Kidney glomerular epithelial cell (primary cell): ENCODE measurements around the gene PAIP2B.
"Not testable (repeated sequence)": the region's sequence is repeated elsewhere in the genome, so short reads cannot be mapped to it uniquely, and the experiment has no call there.

ENCODE experiments used
- DNase-seq: peaks from one replicate; lab custom pipeline; 2025; lab: John Stamatoyannopoulos, UW

PAIP2B gene

DNA sequence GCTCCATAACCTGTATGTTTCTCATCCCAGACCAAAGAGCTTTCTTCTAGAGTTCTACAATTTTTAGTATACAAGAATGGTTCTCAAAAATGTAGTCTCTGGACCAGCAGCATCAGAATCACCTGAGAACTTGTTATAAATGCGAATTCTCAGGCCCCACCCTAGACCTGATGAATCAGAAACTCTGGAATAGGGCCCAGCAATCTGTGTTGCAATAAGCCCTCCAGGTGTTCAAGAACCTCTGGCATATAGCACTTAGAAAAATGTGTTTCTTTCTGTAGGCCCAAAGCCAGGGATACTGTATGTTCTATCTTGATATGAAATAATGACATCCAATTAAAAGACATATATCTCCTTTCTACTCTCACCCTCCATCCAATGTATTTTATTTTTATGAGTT, 10.4 kb downstream of the PAIP2B start:
- no peak for DNase-seq

DNA sequence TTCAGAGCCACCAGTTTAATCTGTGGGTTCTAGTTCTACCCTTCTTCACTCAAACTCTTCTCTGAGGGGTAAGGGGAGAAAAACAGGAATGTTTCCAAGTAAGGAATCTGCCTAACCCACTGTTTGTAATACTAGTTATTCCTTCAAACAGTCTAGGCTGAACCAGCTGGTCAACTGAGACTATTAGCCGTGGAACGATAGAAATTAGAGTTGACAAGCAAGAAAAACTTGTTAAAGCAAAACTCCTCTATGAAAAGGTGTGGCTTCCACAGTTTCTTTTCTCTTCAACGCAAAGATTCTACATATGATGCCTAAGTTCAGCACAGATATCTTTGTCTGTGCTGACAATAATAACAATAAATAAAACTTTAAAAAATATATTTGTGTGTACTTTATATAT, 11.5 kb downstream of the PAIP2B start:
- no peak for DNase-seq

DNA sequence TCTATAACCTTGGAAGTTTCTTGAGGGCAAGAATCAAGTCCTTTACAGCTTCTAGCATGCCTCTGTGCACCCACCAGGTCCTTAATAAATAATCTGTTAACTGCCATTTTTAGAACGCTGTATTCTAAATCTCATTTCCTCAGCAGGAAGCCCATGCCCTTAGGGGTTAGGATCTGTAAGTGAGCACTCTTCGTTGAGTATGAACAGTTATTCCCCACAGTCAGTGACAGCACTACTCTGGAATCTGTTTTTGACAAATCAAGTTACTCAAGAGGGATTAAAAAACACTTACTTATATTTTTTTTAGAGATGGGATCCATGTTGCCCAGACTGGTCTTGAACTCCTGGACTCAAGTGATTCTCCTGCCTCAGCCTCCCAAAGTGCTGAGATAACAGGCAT, 14.6 kb downstream of the PAIP2B start:
- no peak for DNase-seq

DNA sequence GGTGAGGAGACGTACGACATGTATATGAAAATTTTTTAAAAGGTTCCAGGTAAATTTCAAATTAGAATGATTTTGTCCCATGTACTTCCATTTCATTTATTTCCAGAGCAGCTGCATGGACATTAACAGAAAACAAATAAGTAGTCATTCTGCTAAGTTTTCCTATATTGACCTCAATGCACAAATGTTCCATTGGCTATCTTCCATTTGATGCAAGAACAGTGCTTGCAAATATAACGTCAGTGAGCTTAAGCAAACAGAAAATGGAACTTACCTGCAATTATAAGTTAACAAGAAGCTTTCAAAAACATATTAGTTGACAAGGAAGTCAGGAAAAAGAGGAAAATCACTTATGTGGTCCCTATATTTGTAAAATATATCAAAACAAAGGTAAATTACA, 16.6 kb downstream of the PAIP2B start:
- no peak for DNase-seq

DNA sequence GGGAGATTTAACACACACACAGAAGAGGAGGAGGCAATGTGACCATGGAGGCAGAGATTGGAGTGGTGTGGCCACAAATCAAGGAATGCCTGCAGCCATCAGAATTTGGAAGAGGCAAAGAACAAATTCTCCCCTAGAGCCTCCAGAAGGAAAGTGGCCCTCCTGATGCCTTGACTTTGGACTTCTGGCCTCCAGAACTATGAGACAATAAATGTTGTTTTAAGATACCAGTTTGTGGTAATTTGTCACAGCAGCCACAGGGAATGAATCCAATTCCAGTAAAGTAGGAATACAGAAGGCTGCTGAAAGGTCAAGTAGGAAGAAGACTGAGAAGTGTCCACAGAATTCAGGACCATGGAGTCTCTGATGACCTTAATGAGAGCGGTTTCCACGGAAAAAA, 18.1 kb downstream of the PAIP2B start:
- DNase-seq, result no peak

DNA sequence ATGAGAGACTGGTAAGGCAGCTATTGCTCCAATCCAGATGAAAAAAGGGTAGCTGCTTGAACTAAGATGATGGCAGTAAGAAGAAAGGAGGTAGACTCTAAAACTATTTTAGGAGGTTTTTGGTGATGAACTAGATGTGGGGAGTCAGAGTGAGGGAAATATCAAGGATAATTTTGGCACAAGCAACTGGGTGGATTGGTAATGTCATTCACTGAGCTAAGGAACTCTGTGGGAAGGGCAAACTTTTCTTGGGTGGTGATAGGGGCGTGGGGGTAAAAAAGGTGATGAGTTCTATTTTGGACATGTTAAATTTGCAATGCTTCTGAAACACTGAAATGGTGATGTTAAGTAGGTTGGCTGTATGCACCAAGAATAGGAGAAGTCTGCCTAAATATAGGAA, 19.3 kb downstream of the PAIP2B start:
- no peak for DNase-seq

DNA sequence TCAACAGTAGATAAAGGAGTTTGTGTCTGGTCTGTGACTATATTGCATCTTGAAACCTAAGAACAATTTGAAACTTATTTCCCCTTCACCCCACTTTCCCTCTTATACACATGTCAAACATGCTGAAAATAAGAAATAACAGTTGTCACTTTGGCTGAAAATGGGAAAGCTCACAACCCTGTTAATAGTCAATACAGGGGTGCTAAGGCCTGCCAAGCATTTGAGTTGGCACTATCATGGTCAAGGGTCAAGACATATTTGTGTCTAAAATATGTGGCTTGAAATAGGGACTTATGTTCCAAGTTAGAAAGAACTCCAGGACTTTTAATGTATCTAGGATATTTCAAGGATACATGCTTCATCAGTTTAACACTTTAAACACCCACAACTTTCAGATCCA, 20.6 kb downstream of the PAIP2B start:
- DNase-seq, result no peak

DNA sequence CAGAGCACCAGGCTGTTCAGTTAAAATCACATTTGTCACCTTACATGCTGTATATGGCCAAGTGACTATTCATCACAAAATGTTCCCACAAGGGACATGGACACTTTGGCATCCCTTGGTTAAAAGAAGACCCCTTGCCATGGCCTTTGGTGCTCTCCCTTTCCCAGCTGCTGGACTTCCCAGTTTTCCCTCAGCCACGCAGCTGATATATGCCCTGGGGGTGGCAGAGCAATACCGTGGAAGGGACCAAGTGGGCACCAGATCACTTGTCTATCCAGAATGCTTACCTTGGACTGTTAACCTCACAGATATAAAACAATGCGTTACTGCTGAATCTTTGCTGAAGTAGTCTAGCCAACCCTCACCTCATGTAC, 35.3 kb downstream of the PAIP2B start:
- DNase-seq, result no peak

DNA sequence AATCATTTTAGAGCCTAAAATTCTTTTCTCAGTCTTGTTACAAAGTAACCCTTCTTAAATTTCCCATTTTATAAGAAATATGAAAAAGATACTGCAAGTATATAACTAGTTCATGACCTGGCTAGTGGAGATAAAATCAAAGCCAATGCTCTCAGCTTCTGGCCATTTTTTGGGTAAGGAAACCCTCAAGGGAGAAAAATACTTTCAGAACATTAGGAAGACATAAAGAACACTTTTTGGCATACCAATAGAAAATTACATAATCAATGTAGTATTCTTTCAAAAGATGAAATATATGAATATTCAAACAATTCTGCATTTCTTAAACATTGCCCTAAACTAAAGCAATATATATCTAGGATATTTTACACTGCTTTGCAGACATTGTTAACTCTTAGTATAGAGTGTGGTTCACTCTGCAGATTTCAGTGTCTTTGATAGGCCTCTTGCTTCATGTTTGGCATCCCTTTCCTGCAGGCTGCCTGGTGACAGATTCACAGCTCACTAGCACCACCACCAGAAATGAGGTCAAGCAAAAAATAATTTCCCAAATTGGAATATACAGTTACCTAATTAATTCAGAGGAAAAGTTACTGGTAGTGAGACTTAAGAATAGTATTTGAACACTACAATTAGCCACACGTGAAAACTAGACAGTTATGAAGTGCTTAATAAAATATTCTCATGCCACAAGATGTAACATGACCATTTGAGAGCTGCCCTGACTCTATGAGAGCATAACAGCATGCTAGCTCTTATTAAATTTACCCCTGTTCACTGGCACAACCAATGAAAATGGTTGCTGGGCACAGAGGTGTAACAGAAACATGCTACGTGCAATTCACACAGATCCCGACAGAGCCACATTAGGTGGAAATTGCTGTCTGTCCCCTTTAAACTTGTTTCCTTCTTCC, 36.0 kb downstream of the PAIP2B start:
- no peak for DNase-seq

DNA sequence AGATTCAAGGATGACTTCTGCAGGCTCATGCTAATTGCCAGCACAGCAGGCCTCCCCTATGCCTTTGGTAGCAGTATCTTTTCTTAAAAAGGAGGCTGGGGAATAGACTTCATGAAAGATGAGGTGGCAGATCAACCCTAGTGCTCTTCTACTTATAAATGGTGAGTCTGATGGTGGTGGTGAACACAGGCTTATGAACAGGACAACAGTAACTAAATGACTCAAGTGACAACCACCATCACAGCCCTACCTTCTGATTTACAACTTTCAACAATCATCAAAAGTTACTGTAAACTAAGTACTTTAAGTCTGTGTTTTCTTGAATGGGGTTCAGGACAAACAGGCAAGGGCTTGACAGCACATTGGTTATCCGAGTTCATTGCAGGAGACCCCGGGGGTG, 39.3 kb downstream of the PAIP2B start:
- DNase-seq, result no peak

DNA sequence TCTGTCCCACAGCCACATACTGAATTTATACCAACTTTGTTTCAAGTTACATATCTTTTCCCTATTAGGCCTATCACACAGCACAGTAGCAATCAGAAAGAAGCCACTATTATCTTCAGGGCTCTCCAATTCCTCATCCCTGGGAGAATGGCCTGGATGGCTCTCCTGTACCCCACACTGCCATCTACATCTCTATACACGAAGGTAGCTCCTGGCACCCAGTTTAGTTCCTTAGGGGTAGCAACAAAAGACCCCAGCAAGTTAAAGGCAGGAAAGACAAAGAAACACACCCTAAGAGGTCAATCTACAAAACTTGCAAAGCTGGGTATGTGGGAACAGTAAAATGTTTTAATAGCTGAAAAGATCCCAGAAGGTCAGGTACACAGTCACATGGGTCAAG, 39.9 kb downstream of the PAIP2B start:
- DNase-seq, result no peak

DNA sequence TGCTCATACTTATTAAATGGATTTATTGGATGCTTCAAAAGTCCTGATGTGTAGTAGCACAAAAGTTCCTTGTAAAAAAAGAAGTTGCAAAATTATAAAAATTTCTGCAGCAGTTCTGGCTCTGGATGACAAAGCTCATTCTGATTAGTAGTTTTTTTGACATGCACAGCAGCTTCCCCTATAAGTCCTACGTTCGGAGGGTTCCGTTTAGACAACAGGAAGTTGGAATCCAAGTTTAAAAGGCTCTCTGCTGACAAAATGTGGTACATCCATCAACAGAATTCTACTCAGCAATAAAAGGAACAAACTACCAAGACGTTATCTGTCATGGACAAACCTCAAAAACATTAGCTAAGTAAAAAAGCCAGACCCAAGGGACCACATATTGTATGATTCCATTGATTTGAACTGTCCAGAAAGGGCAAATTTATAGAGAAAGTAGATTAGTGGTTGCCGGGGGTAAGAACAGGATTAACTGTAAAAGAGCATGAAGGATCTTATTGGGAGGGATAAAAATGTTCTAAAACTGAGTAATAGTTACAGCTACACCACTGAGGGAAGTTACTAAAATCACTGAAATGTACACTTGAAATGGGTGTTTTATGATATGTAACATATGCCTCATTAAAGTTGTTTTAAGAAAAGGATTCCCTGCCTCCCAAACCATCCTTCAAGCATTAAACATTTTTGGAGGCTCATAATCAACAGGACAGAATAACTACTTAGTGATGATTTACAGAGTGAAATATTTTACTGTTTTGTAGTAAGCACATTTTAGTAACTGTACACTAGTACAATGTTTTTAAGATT, 43.4 kb downstream of the PAIP2B start:
- DNase-seq, result not testable (repeated sequence)

DNA sequence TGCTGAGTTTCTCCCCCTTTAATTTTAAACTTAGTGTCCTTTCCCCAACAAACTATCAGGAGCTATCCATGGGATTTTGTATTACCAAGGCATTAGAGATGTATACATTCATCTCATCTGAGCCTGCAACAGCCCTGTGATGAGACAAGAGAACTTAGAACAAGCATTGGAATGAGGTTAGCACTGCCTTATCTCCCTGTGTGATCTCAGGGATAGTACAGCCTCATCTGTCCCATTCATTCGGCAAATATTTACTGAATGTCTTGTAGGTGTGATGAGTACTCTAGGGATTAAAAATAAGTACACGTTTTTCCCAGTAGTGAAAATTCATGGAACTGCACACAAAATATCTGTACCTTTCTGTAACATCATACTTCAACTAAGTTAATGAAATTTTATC, 45.6 kb downstream of the PAIP2B start:
- DNase-seq, result no peak

DNA sequence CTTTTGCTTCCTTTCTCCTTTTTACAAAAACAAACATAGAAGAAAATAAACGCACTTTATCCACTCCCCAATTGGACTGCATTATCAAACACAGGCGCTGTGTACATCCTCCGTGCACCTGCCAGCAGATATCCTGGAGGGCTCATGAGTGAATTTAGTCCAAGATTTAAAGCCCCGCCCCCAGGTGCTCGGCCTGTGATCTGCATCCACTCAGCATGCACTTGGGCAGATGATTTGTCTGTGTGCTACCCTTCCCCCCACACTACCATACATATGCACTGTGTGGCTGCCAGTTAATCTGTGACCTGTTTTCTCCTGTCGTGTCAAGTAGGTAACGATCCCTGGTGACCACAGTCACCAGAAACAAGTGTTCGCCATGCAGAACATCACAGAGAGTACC, 48.1 kb downstream of the PAIP2B start:
- not testable (repeated sequence) for DNase-seq

DNA sequence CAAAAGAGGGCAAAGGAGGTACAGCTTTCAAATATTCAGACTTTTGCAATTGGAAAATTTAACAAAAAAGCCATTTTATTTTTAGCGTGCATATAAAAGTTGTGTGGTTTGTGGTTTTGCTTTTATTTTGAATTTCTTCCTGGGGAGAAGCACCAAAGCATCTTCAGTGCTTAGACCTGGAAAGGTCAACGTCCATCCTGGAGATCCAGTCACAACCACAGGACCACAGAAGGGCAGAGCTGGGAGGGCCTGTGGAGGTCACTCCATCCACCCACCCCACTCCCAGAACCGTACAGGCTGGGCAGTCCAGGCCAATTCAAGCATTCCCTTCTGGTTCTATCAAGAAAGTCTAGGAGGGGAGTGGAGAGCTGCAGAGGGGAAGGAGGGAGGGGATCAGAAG, 52.7 kb downstream of the PAIP2B start:
- no peak for DNase-seq

DNA sequence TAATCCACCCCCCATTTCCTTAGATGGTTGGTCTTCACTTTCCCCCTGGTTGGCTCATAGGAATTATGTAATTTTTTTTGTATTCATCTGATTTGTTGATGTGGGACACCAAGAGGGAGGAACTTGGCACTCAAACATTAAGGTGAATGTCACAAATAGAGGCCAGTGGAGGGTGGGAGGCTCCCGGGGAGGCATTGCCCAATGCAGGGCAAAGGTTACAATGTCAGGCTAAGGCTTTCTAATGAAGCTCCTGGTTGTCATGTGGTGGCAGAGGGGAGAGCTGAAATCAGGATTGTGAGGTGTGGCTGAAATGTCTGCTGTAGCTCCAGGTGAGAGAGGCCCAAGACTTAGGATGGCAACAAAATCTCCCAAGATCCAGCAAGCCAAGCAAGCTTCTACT, 53.8 kb downstream of the PAIP2B start:
- no peak for DNase-seq

DNA sequence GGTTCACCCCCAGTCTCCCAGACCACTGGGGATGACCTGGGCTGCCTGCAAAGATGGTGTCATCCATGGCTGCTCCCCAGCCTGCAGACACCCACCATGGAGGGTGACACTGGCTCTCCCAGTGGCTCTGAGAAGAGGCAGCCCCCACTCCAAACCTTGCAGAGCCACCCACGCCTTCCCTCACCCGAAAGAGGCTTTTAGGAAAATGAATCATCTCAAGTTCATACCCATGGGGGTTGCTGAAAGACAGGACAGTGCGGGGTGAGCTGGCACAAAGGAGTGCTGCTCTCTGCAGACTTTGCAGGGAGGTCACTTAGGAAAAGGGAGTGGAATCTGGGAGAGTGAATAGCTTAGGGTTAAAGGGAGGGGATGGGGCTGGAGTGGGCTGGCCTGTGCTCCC, 60.1 kb downstream of the PAIP2B start:
- no peak for DNase-seq

DNA sequence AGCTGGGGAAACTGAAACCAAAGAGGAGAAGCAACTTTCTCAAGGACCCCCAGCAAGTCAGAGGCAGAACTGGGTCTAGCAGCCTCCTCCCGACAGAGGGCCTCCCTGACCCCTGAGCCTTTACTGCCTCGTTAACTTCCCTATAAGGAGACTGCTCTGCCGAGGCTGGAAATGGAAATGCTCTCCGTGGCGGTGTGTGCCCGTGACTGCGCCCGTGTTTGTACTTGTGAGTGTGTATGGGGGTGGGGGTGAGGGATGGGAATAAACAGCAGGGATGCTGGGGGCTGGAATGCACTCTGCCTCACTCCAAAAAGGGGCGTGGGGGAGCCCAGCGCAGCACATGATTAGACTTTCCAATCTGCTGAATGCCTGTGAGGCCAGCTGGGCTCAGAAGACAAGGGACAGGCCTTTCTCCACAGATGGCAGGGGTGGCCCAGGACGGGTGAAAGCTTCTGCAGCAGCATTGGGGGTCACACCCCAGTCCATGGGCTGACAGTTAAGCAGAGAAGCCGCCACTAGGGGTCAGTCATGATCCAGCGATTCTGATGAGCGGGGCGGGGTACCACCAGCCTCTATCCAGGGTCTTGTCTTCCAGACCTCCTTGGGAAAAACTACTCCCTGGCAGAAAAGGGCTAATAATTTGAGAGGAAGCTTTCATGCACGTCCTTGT, 69.6 kb downstream of the PAIP2B start:
- DNase-seq, result no peak

DNA sequence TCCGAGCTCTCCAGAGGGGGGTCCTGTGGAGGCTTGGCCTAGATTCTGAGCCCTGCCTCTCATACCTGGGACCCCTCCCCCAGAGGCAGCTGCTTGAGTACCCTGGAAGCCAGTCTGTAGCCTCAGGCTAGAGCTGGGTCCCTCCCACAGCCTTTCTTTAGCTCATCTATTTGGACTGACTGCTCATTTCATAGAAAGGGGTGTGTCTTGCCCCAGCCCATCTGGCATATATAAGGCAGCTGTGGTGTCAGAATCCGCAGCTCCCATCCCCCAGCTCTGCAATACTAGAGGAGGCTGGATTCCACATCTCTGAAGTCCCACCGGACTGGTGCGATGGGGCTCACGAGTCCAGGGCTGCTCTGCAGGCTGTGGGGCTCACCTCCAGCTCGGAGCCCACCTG, 70.3 kb downstream of the PAIP2B start:
- DNase-seq, result no peak

DNA sequence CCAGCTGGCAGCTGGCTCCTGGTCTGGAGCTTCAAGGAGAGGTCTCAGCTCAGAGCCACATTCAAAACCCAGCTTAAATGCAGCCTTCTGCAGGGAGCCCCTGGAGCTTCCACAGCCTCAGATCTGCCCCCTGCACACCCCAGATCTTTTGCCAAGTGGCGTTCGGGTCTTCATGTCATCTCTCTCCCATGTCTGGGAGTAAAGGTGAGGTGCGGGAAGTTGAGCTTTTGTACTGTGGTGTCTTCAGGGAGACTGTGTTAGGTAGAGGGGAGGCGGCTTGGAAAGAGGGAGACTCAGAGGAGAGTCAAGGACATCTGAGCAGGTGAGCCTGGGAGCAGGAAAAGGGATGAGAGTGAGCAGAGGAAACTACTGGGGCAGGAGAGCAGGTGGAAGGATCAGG, 71.1 kb downstream of the PAIP2B start:
- DNase-seq, result no peak

DNA sequence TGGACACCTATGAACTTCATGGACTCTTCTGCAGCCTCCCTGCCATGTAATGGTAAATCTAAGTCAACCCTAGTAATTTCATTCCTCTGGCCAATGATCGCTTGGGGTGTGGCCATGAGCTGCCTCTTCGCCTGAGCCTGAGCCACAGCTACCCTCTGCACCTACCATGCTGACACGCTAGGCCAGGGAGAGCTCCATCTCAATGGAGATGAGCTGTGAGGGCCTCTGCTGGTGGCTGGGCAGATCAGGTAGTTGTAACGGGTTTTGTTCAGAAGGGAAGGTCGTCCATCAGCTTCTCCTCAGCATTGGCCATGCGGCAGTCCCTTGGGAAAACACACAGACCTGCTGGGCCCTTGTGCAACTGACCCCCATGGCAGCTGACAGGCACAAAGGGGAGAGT, 72.1 kb downstream of the PAIP2B start:
- no peak for DNase-seq

DNA sequence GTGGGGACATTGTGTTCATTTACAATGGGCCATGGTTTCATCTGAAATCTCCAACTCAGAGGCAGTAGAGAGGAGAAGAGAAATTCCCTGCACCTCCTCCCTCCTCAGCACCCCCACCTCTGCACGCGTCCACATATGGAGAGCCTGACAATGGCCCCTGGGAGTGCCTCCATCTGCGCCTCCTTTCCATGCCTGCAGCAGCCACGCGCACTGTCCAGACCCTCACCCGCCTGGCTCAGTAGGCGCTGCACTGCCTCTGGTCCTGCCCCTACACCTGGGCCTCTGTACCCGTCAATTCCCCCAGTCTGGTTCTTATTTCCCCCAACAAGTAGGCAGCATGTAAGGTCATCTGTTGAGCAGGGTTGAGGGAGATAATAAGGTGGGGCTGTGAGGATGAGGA, 72.6 kb downstream of the PAIP2B start:
- no peak for DNase-seq
